ENCODE data around the gene AGRP.

GRCh38 chr16:67437513-67437912 is 45.8 kb downstream of the AGRP start:
- TF ChIP-seq, protein P1, sequence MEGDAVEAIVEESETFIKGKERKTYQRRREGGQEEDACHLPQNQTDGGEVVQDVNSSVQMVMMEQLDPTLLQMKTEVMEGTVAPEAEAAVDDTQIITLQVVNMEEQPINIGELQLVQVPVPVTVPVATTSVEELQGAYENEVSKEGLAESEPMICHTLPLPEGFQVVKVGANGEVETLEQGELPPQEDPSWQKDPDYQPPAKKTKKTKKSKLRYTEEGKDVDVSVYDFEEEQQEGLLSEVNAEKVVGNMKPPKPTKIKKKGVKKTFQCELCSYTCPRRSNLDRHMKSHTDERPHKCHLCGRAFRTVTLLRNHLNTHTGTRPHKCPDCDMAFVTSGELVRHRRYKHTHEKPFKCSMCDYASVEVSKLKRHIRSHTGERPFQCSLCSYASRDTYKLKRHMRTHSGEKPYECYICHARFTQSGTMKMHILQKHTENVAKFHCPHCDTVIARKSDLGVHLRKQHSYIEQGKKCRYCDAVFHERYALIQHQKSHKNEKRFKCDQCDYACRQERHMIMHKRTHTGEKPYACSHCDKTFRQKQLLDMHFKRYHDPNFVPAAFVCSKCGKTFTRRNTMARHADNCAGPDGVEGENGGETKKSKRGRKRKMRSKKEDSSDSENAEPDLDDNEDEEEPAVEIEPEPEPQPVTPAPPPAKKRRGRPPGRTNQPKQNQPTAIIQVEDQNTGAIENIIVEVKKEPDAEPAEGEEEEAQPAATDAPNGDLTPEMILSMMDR (IDR thresholded peaks at IDR 0.05) = no peak
- TF ChIP-seq POLR2A (IDR thresholded peaks at IDR 0.05) = no peak
